SU-DHL-6 (cell line): ENCODE results near the gene LIX1L.

Experiments
- H2AFZ ChIP-seq: fragments of 200-600 bp; sonication (generic); 2 replicates; pipeline ENCODE4 v1.6.1; 2014; ENCODE audit warnings: low read depth, mild to moderate bottlenecking, moderate library complexity, mixed read lengths, antibody characterized with exemption, low read length; ENCODE audit not compliant: severe bottlenecking
- H3F3A ChIP-seq: fragments of 200-600 bp; shearing (Covaris generic); 2 replicates; pipeline ENCODE4 v1.6.0; 2016; ENCODE audit warnings: antibody characterized with exemption, mild to moderate bottlenecking; ENCODE audit not compliant: insufficient read depth
- H3K27ac ChIP-seq: fragments of 200-600 bp; sonication (generic); 2 replicates; pipeline ENCODE4 v1.5.1; 2016; ENCODE audit warnings: low read depth, mild to moderate bottlenecking, low read length, moderate library complexity, mixed read lengths
- H3K27me3 ChIP-seq: fragments of 200-600 bp; sonication (generic), shearing (Covaris generic); 2 replicates; pipeline ENCODE4 v1.6.0; 2014; ENCODE audit warnings: mild to moderate bottlenecking, low read length
- H3K36me3 ChIP-seq: fragments of 200-600 bp; sonication (generic); 2 replicates; pipeline ENCODE4 v1.6.1; 2014; ENCODE audit warnings: mild to moderate bottlenecking, low read length, mixed read lengths
- H3K4me2 ChIP-seq: fragments of 300-600, 200-600 bp; shearing (Covaris generic), sonication (generic); 2 replicates; pipeline ENCODE4 v1.6.0; 2014; ENCODE audit warnings: low read length, low read depth, mild to moderate bottlenecking; ENCODE audit not compliant: poor library complexity, severe bottlenecking
- H3K4me3 ChIP-seq: fragments of 200-600 bp; sonication (generic); 2 replicates; pipeline ENCODE4 v1.5.1; 2014; ENCODE audit warnings: antibody characterized with exemption, low read length, mild to moderate bottlenecking, mixed read lengths; ENCODE audit not compliant: insufficient read depth, poor library complexity, severe bottlenecking
- H3K79me2 ChIP-seq: fragments of 200-600 bp; sonication (generic); 2 replicates; pipeline ENCODE4 v1.6.1; 2014; ENCODE audit warnings: mild to moderate bottlenecking, low read length, moderate library complexity; ENCODE audit not compliant: insufficient read depth
- H3K9ac ChIP-seq: fragments of 200-600 bp; sonication (generic); 2 replicates; pipeline ENCODE4 v1.7.0; 2014; ENCODE audit warnings: mild to moderate bottlenecking, low read length
- H3K9me2 ChIP-seq: fragments of 200-600 bp; sonication (generic); replicated peaks from 2 replicates; pipeline ENCODE4 v1.6.1; 2014; ENCODE audit warnings: low read length; ENCODE audit not compliant: insufficient read depth
- H3K9me3 ChIP-seq: fragments of 200-600 bp; sonication (generic); 2 replicates; pipeline ENCODE4 v1.6.1; 2014; ENCODE audit warnings: low read length, mixed read lengths; ENCODE audit not compliant: insufficient read depth
- H4K20me1 ChIP-seq: fragments of 200-600 bp; sonication (generic); 2 replicates; pipeline ENCODE4 v1.6.1; 2014; ENCODE audit warnings: low read depth, mild to moderate bottlenecking, antibody characterized with exemption, low read length, moderate library complexity, mixed read lengths
- CTCF ChIP-seq: fragments of 200-600 bp; sonication (generic); IDR thresholded peaks from one replicate; pipeline ENCODE4 v1.5.1; 2017; ENCODE audit warnings: antibody characterized with exemption, mild to moderate bottlenecking, low read length, moderate library complexity; ENCODE audit not compliant: insufficient read depth, poor library complexity, severe bottlenecking
- EZH2phosphoT487 ChIP-seq: fragments of 200-600 bp; sonication (generic), shearing (Covaris generic); conservative IDR thresholded peaks from 2 replicates; pipeline ENCODE4 v1.6.1; 2018; ENCODE audit warnings: mild to moderate bottlenecking, antibody characterized with exemption, low read length, moderate library complexity, mixed read lengths

LIX1L gene

GRCh38 chr1:145997718-145998023 lies 39.9 kb upstream of the LIX1L start:
- peaks cover 5% of the 10 kb centered on the region; the same call in 1 of the 2 replicates for H4K20me1 ChIP-seq
- no peaks in the 10 kb centered on the region for H3K9me2 ChIP-seq
- H3K4me3 ChIP-seq, result peak overlapping the region; percentile 99
- peak overlapping the region; percentile 87 for H2AFZ ChIP-seq
- TF ChIP-seq CTCF, result no peak
- TF ChIP-seq EZH2phosphoT487, result no peak
- peak overlapping the region; percentile 25; the same call in 1 of the 2 replicates for H3K27ac ChIP-seq
- peaks cover 26% of the 10 kb centered on the region for H3K36me3 ChIP-seq
- H3F3A ChIP-seq, result peaks cover 46% of the 10 kb centered on the region
- H3K27me3 ChIP-seq, result no peaks in the 10 kb centered on the region
- peak overlapping the region; percentile 90 for H3K4me2 ChIP-seq
- peak overlapping the region; percentile 94 for H3K9ac ChIP-seq
- no peaks in the 10 kb centered on the region for H3K9me3 ChIP-seq
- H3K79me2 ChIP-seq, result peaks cover 14% of the 10 kb centered on the region

- H3K9me3 ChIP-seq, result no peaks in the 10 kb centered on the region
- no peaks in the 10 kb centered on the region for H3K9me2 ChIP-seq
- H3K36me3 ChIP-seq, result peaks cover 26% of the 10 kb centered on the region
- H3K79me2 ChIP-seq, result peaks cover 14% of the 10 kb centered on the region
- TF ChIP-seq EZH2phosphoT487, result no peak
- no peak for TF ChIP-seq CTCF
- peak overlapping the region; percentile 87 for H2AFZ ChIP-seq
- peak overlapping the region; percentile 80 for H3K27ac ChIP-seq
- peaks cover 50% of the 10 kb centered on the region for H3F3A ChIP-seq
- no peaks in the 10 kb centered on the region for H3K27me3 ChIP-seq
- H3K9ac ChIP-seq, result peak overlapping the region; percentile 94
- peak overlapping the region; percentile 90 for H3K4me2 ChIP-seq
- peaks cover 5% of the 10 kb centered on the region; the same call in 1 of the 2 replicates for H4K20me1 ChIP-seq
- peak overlapping the region; percentile 99 for H3K4me3 ChIP-seq
Observed at GRCh38 chr1:145997016-145997717, 39.4 kb upstream of the LIX1L start.

- H3K79me2 ChIP-seq, result peaks cover 14% of the 10 kb centered on the region
- H3F3A ChIP-seq, result peaks cover 56% of the 10 kb centered on the region
- peak within 1 kb of the TSS; percentile 80 for H3K27ac ChIP-seq
- H3K9ac ChIP-seq, result peak within 1 kb of the TSS; percentile 94
- H3K4me3 ChIP-seq, result peak within 1 kb of the TSS; percentile 99
- peak within 1 kb of the TSS; percentile 87 for H2AFZ ChIP-seq
- no peaks in the 10 kb centered on the region for H3K9me3 ChIP-seq
- H3K9me2 ChIP-seq, result no peaks in the 10 kb centered on the region
- no peak for TF ChIP-seq EZH2phosphoT487
- TF ChIP-seq CTCF, result no peak
- peaks cover 26% of the 10 kb centered on the region for H3K36me3 ChIP-seq
- H4K20me1 ChIP-seq, result peaks cover 5% of the 10 kb centered on the region; the same call in 1 of the 2 replicates
- H3K4me2 ChIP-seq, result peak within 1 kb of the TSS; percentile 90
- H3K27me3 ChIP-seq, result no peaks in the 10 kb centered on the region
Observed at GRCh38 chr1:145996433-145997015, 38.7 kb upstream of the LIX1L start, which contains the start of gene TXNIP. TSS of gene TXNIP (minus strand) at chr1:145996579. CDS start at chr1:145996266, 313 bp downstream.
